ENCODE data around the gene GLI3.

- TF ChIP-seq, protein P1, sequence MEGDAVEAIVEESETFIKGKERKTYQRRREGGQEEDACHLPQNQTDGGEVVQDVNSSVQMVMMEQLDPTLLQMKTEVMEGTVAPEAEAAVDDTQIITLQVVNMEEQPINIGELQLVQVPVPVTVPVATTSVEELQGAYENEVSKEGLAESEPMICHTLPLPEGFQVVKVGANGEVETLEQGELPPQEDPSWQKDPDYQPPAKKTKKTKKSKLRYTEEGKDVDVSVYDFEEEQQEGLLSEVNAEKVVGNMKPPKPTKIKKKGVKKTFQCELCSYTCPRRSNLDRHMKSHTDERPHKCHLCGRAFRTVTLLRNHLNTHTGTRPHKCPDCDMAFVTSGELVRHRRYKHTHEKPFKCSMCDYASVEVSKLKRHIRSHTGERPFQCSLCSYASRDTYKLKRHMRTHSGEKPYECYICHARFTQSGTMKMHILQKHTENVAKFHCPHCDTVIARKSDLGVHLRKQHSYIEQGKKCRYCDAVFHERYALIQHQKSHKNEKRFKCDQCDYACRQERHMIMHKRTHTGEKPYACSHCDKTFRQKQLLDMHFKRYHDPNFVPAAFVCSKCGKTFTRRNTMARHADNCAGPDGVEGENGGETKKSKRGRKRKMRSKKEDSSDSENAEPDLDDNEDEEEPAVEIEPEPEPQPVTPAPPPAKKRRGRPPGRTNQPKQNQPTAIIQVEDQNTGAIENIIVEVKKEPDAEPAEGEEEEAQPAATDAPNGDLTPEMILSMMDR (IDR thresholded peaks at IDR 0.05 in 8 of 11, conservative IDR thresholded peaks at IDR 0.05 in 3 of 11), result no peak
- TF ChIP-seq POLR2AphosphoS5 (IDR thresholded peaks at IDR 0.05), result no peak
Observed at GRCh38 chr7:42137941-42138340, 99.1 kb downstream of the GLI3 start.

Data from spleen (tissue), 7 donors.